ENCODE measurements around the gene ANKS4B. TPM values are rescaled to one million over a fixed set of nuclear protein-coding genes. Genes with fewer than 3 reads are reported as not detected.
"Not testable (repeated sequence)": the region's sequence is repeated elsewhere in the genome, so short reads cannot be mapped to it uniquely, and the experiment has no call there.

The ANKS4B gene
- total RNA-seq, 1 experiment from 2014 or later: not detected

GRCh38 chr16:21211486-21211885 is 22.0 kb upstream of the ANKS4B start, which contains the start of gene ZP2:
Gene ZP2 (minus strand): TSS chr16:21211574. CDS start chr16:21211547, 27 bp downstream.
- peak; percentile 91 for DNase-seq (ENCODE audit: low spot score)
- in situ Hi-C loops (cut with HindIII; ENCODE audit: low sequenced_read_pairs): no loop called here

GRCh38 chr16:21214086-21214485 is 19.4 kb upstream of the ANKS4B start:
- in situ Hi-C loops (cut with HindIII; ENCODE audit: low sequenced_read_pairs): no loop called here

DNA sequence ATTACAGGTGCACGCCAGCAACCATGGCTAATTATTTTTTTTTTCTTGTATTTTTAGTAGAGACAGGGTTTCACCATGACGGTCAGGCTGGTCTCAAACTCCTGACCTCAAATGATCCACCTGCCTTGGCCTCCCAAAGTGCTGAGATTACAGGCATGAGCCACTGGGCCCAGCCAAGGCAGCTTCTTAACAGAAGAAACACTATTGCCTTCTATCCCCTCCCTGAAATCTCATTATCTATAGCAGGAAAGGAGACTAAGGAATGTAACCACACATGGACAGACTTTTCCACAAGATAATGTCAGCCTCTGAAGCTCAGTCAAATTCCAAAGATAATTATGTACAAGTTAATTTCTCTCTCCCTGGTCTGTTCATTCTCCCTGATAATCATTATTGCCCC is 16.4 kb upstream of the ANKS4B start:
- no peak for DNase-seq (ENCODE audit: low spot score)
- in situ Hi-C loops (cut with HindIII; ENCODE audit: low sequenced_read_pairs): no loop called here

More at GRCh38 chr16:21214086-21214485, 19.4 kb upstream of the ANKS4B start:
- DNase-seq (ENCODE audit: low spot score): peak; percentile 94

DNA sequence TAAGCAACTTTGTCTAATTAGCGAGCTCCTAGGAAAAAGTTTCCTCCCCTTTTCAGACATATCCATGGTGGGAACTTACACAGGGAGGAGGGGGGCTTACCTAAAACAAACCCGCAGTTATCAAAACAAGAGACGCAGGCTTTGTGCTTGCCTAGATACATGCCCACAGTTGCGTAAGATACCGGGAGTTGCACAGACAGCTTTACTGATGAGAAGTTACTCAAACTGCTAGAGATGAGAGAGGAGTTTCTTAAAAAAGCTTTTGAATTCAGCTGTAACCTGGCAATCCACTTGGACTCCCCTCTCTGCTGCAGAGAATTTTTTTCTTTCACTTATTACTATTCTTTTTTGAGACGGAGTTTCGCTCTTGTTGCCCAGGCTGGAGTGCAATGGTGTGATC is 15.3 kb upstream of the ANKS4B start:
- DNase-seq (ENCODE audit: low spot score): no peak
- in situ Hi-C loops (cut with HindIII; ENCODE audit: low sequenced_read_pairs): no loop called here

DNA sequence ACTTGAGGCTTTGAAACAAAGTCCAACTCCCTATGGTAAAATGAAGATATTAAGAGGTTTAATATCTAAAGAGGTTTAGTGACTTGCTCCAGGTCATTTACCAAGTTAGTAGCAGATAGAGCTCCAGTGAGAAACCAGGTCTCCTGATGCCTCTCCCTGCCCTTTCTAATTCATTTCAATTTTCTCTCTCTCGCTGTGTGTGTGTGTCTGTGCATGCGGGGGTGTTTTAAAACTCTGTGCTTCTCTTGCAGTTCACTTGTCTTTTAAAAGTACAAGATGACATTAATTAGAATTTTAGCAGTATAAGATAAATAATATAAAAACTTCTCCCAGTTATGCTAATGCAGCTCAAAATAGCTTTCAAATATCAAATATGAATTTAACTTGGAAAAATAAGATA is 13.9 kb upstream of the ANKS4B start:
- in situ Hi-C loops (cut with HindIII; ENCODE audit: low sequenced_read_pairs): no loop called here
- DNase-seq (ENCODE audit: low spot score): no peak

DNA sequence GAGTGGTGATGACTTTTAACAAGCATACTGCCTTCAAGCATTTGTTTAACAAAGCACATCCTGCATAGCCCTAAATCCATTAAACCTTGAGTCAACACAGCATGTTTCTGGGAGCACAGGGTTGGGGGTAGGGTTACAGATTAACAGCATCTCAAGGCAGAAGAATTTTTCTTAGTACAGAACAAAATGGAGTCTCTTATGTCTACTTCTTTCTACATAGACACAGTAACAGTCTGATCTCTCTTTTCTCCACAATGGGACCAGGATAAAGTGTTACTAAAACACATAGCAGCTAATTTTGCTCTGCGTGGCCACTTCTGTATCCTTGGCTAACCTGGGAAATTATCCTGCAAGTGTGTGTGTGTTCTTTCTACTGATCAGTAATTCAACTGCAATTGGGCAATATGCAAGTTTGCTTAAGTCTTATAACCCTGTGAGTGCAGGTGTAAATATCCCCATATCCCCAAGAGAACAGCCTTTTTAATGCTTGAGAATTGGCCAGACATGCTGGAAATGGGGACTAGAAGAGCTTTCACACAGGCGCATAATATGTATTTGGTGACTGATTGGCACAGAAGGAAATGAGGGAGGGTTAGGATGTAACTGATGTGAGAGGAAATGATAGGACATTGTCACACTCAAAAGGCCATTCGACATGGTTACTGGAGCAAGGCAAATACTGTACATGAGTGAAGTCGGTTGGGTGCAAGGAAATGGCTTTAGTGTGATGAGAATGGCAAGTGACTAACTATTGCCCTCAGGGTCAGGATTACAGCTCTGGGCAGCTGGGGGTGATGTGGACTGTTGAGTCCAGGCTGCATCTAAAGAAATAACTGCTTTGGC is 10.8 kb upstream of the ANKS4B start:
- in situ Hi-C loops (cut with HindIII; ENCODE audit: low sequenced_read_pairs): loop anchor here (5.0 kb wide), 1 partner anchor 35 kb away; no protein-coding TSS in a partner anchor
- DNase-seq (ENCODE audit: low spot score): no peak

GRCh38 chr16:21223787-21224186 is 9.7 kb upstream of the ANKS4B start:
- in situ Hi-C loops (cut with HindIII; ENCODE audit: low sequenced_read_pairs): loop anchor here (5.0 kb wide), 1 partner anchor 34 kb away; no protein-coding TSS in a partner anchor
- no peak for DNase-seq (ENCODE audit: low spot score)

GRCh38 chr16:21224800-21225199 is 8.7 kb upstream of the ANKS4B start:
- in situ Hi-C loops (cut with HindIII; ENCODE audit: low sequenced_read_pairs): loop anchor here (5.0 kb wide), 1 partner anchor 33 kb away; no protein-coding TSS in a partner anchor

GRCh38 chr16:21226749-21227148 is 6.8 kb upstream of the ANKS4B start:
- DNase-seq (ENCODE audit: low spot score): peak; percentile 93
- in situ Hi-C loops (cut with HindIII; ENCODE audit: low sequenced_read_pairs): no loop called here

More at GRCh38 chr16:21224800-21225199, 8.7 kb upstream of the ANKS4B start:
- DNase-seq (ENCODE audit: low spot score): no peak

- in situ Hi-C loops (cut with HindIII; ENCODE audit: low sequenced_read_pairs): no loop called here
- no peak for DNase-seq (ENCODE audit: low spot score)
These were observed 5.6 kb upstream of the ANKS4B start for GRCh38 chr16:21227866-21228265.

- in situ Hi-C loops (cut with HindIII; ENCODE audit: low sequenced_read_pairs): no loop called here
- no peak for DNase-seq (ENCODE audit: low spot score)
These were observed 5.1 kb upstream of the ANKS4B start for GRCh38 chr16:21228361-21228872.

DNA sequence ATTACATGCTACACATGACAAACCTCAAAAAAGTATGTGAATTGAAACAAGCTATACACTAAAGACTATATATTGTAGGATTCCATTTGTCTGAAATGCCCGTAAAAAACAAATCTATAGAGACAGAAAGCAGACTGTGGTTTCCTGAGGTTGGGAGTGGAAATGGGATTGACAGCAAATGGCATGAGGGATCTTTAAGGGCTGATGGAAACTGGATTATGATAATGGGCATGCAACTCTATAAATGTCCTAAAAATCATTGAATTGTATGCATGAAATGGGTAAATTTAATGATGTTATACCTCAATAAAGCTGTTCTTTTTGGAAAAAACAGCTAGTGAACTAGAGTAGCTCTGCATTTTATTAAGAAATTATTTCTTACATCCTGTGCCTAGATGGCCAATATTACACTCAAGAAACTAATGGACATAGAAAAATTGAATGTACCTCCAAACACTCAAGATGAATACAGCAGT is 416 bp upstream of the ANKS4B start:
- DNase-seq (ENCODE audit: low spot score): no peak
- in situ Hi-C loops (cut with HindIII; ENCODE audit: low sequenced_read_pairs): no loop called here

- DNase-seq (ENCODE audit: low spot score): no peak
- in situ Hi-C loops (cut with HindIII; ENCODE audit: low sequenced_read_pairs): no loop called here
These were observed 1.7 kb downstream of the ANKS4B start for GRCh38 chr16:21235199-21235585.

GRCh38 chr16:21236831-21237230 is 3.3 kb downstream of the ANKS4B start:
- no peak for DNase-seq (ENCODE audit: low spot score)
- in situ Hi-C loops (cut with HindIII; ENCODE audit: low sequenced_read_pairs): no loop called here

DNA sequence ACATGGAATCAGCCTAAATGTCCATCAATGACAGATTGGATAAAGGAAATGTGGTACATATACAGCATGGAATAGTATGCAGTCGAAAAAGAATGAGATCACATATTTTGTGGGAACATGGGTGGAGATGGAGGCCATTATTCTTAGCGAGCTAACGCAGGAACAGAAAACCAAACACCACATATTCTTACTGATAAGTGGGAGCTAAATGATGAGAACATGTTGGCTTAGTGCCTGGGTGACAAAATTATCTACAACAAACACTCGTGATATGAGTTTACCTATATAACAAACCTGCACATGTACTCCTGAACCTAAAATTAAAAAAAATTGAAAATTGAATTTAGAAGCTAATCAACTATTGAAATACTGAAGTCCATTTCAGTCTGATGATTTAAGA is 6.1 kb downstream of the ANKS4B start:
- in situ Hi-C loops (cut with HindIII; ENCODE audit: low sequenced_read_pairs): no loop called here
- DNase-seq (ENCODE audit: low spot score): no peak

GRCh38 chr16:21242756-21243155 is 9.3 kb downstream of the ANKS4B start:
- DNase-seq (ENCODE audit: low spot score): no peak
- in situ Hi-C loops (cut with HindIII; ENCODE audit: low sequenced_read_pairs): no loop called here

GRCh38 chr16:21244518-21245215 is 11.2 kb downstream of the ANKS4B start:
- in situ Hi-C loops (cut with HindIII; ENCODE audit: low sequenced_read_pairs): no loop called here
- DNase-seq (ENCODE audit: low spot score): peak; percentile 89

GRCh38 chr16:21248179-21248578 is 14.7 kb downstream of the ANKS4B start:
- DNase-seq (ENCODE audit: low spot score); in situ Hi-C loops (cut with HindIII; ENCODE audit: low sequenced_read_pairs): not testable (repeated sequence)

GRCh38 chr16:21250072-21250923 is 16.8 kb downstream of the ANKS4B start:
- in situ Hi-C loops (cut with HindIII; ENCODE audit: low sequenced_read_pairs): no loop called here
- no peak for DNase-seq (ENCODE audit: low spot score)

Data from G401 (cell line).